Left lung (tissue), 10 donors: ENCODE measurements around the gene CASKIN2. TPM values are rescaled to one million over a fixed set of nuclear protein-coding genes. Genes with fewer than 3 reads are reported as not detected.
A peak's percentile ranks its signal among the peaks of the same experiment; 100 is the strongest.

Source experiments
- ATAC-seq: fragments of 200-7000 bp; cut with Tn5 transposase; one replicate; pipeline ENCODE4 v1.9.1; 2020; ENCODE audit warnings: moderate library complexity
- DNase-seq, 4 donors: peaks; one replicate each; pipeline ENCODE4 v3.0.0-alpha.2; 2013 to 2020
- H3K27ac ChIP-seq, 2 donors: fragments of 200-600 bp; sonication (generic) in 1 of 2; one replicate each; pipeline versions ENCODE4 v1.5.0 to v1.8.0; 2020 to 2021
- H3K27me3 ChIP-seq, 2 donors: fragments of 200-600 bp; sonication (generic) in 1 of 2; one replicate each; pipeline versions ENCODE4 v1.5.0 to v1.8.0; 2020 to 2021
- H3K36me3 ChIP-seq, 2 donors: fragments of 200-600 bp; sonication (generic) in 1 of 2; one replicate each; pipeline versions ENCODE4 v1.5.0 to v1.8.0; 2020 to 2021
- H3K4me1 ChIP-seq, 2 donors: fragments of 200-600 bp; one replicate each; pipeline ENCODE4 v1.8.0; 2021
- H3K4me3 ChIP-seq, 2 donors: fragments of 200-600 bp; sonication (generic) in 1 of 2; one replicate each; pipeline versions ENCODE4 v1.5.0 to v1.8.0; 2020 to 2021; ENCODE audit warnings: mild to moderate bottlenecking in 1 of 2
- H3K9me3 ChIP-seq, 2 donors: fragments of 200-600 bp; sonication (generic) in 1 of 2; one replicate each; pipeline versions ENCODE4 v1.5.0 to v1.8.0; 2020 to 2021
- CTCF ChIP-seq, 2 donors: fragments of 200-600 bp; sonication (generic) in 1 of 2; IDR thresholded peaks; one replicate each; pipeline versions ENCODE4 v1.5.0 to v1.8.0; 2021; ENCODE audit warnings: antibody characterized with exemption in 2 of 2
- intact Hi-C, 2 donors: fragments of 100-400 bp; cut with DNase I; formaldehyde crosslinking; loops; one replicate each; pipeline versions ENCODE4 v1.11.2 to v1.14.2; 2022
- polyA plus RNA-seq, 6 donors: library from polyadenylated mRNA; unstranded; fragments of 120-200 nt; gene quantifications; one replicate each; pipeline ENCODE4 v1.2.1, GENCODE V29; 2013; ENCODE audit not compliant: insufficient read length in 6 of 6
- total RNA-seq, 2 donors: library from RNA; stranded (reverse); fragmentation: NEBNext Ultra II Directional; extraction: Animal tissue kit (Norgen Biotek cat#: 25700); gene quantifications; one replicate each; pipeline ENCODE4 v1.2.1, GENCODE V29; 2021
- donor health status: DM: no; HTN: yes; CAD: no.
- donor health status: DM: no; HTN: no; CAD: no.

CASKIN2 gene
- total and polyA plus RNA-seq, 8 donors = 17.9 to 74.4 (median 28.6) TPM

GRCh38 chr17:75561927-75562603 lies 46.7 kb upstream of the CASKIN2 start:
- intact Hi-C loops = no loop called here
- Histone ChIP-seq H3K9me3 (no peaks in the 10 kb centered on the region), H3K4me1 (peaks cover 4% of the 10 kb centered on the region in 2 donors), H3K4me3 (no peak overlapping the region), H3K27ac (no peak overlapping the region), H3K27me3 (no peaks in the 10 kb centered on the region), H3K36me3 (peaks cover 0 to 71% of the 10 kb centered on the region in 2 donors)
- ATAC-seq (no peak), DNase-seq (peak in 1 of 4 donors; percentile 50)
- TF ChIP-seq CTCF (IDR thresholded peaks at IDR 0.05) = no peak

- Histone ChIP-seq H3K36me3 (peaks cover 0 to 56% of the 10 kb centered on the region in 2 donors), H3K4me1 (peaks cover 4 to 7% of the 10 kb centered on the region in 2 donors), H3K4me3 (no peak overlapping the region), H3K9me3 (no peaks in the 10 kb centered on the region), H3K27ac (no peak overlapping the region), H3K27me3 (no peaks in the 10 kb centered on the region)
- intact Hi-C loops = no loop called here
- no peak for TF ChIP-seq CTCF (IDR thresholded peaks at IDR 0.05)
- DNase-seq (peak in 1 of 4 donors; percentile 57), ATAC-seq (no peak)
Measured at GRCh38 chr17:75559958-75560533, 44.7 kb upstream of the CASKIN2 start.

GRCh38 chr17:75558666-75559530 lies 43.6 kb upstream of the CASKIN2 start:
- Histone ChIP-seq H3K27ac (no peak overlapping the region), H3K9me3 (no peaks in the 10 kb centered on the region), H3K4me1 (peaks cover 4 to 7% of the 10 kb centered on the region in 2 donors), H3K27me3 (no peaks in the 10 kb centered on the region), H3K36me3 (peaks cover 0 to 44% of the 10 kb centered on the region in 2 donors), H3K4me3 (no peak overlapping the region)
- peak in 1 of 4 donors; percentile 55 for DNase-seq
- no peak for TF ChIP-seq CTCF (IDR thresholded peaks at IDR 0.05)
- no peak for ATAC-seq
- intact Hi-C loops = no loop called here

- no peaks in the 10 kb centered on the region for H3K9me3 ChIP-seq
- H3K36me3 ChIP-seq = peaks cover 0 to 36% of the 10 kb centered on the region in 2 donors
- H3K4me3 ChIP-seq = no peak overlapping the region
- TF ChIP-seq CTCF (IDR thresholded peaks at IDR 0.05) = no peak
- no peaks in the 10 kb centered on the region for H3K27me3 ChIP-seq
- no peak overlapping the region for H3K27ac ChIP-seq
- peaks cover 4 to 7% of the 10 kb centered on the region in 2 donors for H3K4me1 ChIP-seq
- no peak for ATAC-seq
- DNase-seq = peak in 1 of 4 donors; percentile 67
- intact Hi-C loops = no loop called here
Measured at GRCh38 chr17:75557852-75558665, 42.7 kb upstream of the CASKIN2 start.
